ENCODE data around the gene TTC16. TPM values are rescaled to one million over a fixed set of nuclear protein-coding genes. Genes with fewer than 3 reads are reported as not detected.

Gene TTC16
- total and polyA plus RNA-seq, 4 donors, result 0.02 to 0.08 TPM; not detected in 2

- 86% methylated on average over 2 of the region's 2 CpGs for WGBS
- Histone ChIP-seq H3K4me1 (ENCODE audit: control insufficient read depth in 4 of 4, insufficient read depth in 4 of 4, low read length in 3 of 4) (peaks cover 0 to 9% (median 7%) of the 10 kb centered on the region in 4 donors), H3K27ac (ENCODE audit: low read depth in 1 of 2, low read length in 2 of 2) (no peak overlapping the region)
Measured at GRCh38 chr9:127733614-127734013, 17.7 kb downstream of the TTC16 start.

More at GRCh38 chr9:127733614-127734013, 17.7 kb downstream of the TTC16 start:
- H3K9ac ChIP-seq (ENCODE audit: low read depth in 1 of 2, low read length in 2 of 2), result no peak overlapping the region
- no peaks in the 10 kb centered on the region for H3K27me3 ChIP-seq (ENCODE audit: control insufficient read depth in 4 of 4, insufficient read depth in 4 of 4, low read length in 3 of 4)
- peaks cover 0 to 3% (median 1%) of the 10 kb centered on the region in 4 donors for H3K36me3 ChIP-seq (ENCODE audit: control insufficient read depth in 4 of 4, insufficient read depth in 3 of 4, low read depth in 1 of 4, low read length in 3 of 4)
- TF ChIP-seq REST (IDR thresholded peaks at IDR 0.05) (no peak), FOXA2 (IDR thresholded peaks at IDR 0.05) (no peak), ATF3 (IDR thresholded peaks at IDR 0.05) (no peak), GABPA (IDR thresholded peaks at IDR 0.05 in 1 of 2, conservative IDR thresholded peaks at IDR 0.05 in 1 of 2) (no peak), RXRA (IDR thresholded peaks at IDR 0.05) (no peak), MAX (IDR thresholded peaks at IDR 0.05) (no peak), FOXA1 (IDR thresholded peaks at IDR 0.05) (no peak), SP1 (IDR thresholded peaks at IDR 0.05) (no peak), TAF1 (conservative IDR thresholded peaks at IDR 0.05) (no peak), JUND (IDR thresholded peaks at IDR 0.05) (no peak), HNF4G (IDR thresholded peaks at IDR 0.05) (no peak), CTCF (IDR thresholded peaks at IDR 0.05; ENCODE audit: low read depth, low read length, missing input control) (no peak), ZBTB33 (IDR thresholded peaks at IDR 0.05) (no peak), HNF4A (conservative IDR thresholded peaks at IDR 0.05) (no peak), EGR1 (IDR thresholded peaks at IDR 0.05; ENCODE audit: low read depth in 2 of 2) (no peak), RAD21 (IDR thresholded peaks at IDR 0.05) (no peak), NR2F2 (IDR thresholded peaks at IDR 0.05) (no peak), YY1 (IDR thresholded peaks at IDR 0.05) (no peak)
- no peaks in the 10 kb centered on the region for H3K9me3 ChIP-seq (ENCODE audit: control insufficient read depth in 4 of 4, low read length in 3 of 4)
- DNase-seq (ENCODE audit: low spot score), result no peak
- H3K4me3 ChIP-seq (ENCODE audit: low read depth in 1 of 3, low read length in 3 of 3), result no peak overlapping the region
